Fibroblast of villous mesenchyme (primary cell): ENCODE measurements around the gene PPT2. TPM values are rescaled to one million over a fixed set of nuclear protein-coding genes. Genes with fewer than 3 reads are reported as not detected.
A peak's percentile ranks its signal among the peaks of the same experiment; 100 is the strongest.

ENCODE experiments used
- DNase-seq: peaks from one replicate; pipeline ENCODE4 v3.0.0-alpha.2; 2010; ENCODE audit warnings: low read depth
- H3K4me3 ChIP-seq: 2 replicates; pipeline ENCODE4 v1.5.1; 2011; ENCODE audit warnings: low read depth, mild to moderate bottlenecking, low read length
- CTCF ChIP-seq: IDR thresholded peaks from 2 replicates; pipeline ENCODE4 v1.5.1; 2012; ENCODE audit warnings: low read depth, mild to moderate bottlenecking, low read length; ENCODE audit not compliant: insufficient read depth
- total RNA-seq: library from RNA; depleted of rRNA; stranded (reverse); fragments of >200 nt; gene quantifications from 2 replicates; pipeline ENCODE4 v1.2.3, GENCODE V29; 2012

PPT2 gene
- total RNA-seq, 1 donor, result 22.9 TPM

DNA sequence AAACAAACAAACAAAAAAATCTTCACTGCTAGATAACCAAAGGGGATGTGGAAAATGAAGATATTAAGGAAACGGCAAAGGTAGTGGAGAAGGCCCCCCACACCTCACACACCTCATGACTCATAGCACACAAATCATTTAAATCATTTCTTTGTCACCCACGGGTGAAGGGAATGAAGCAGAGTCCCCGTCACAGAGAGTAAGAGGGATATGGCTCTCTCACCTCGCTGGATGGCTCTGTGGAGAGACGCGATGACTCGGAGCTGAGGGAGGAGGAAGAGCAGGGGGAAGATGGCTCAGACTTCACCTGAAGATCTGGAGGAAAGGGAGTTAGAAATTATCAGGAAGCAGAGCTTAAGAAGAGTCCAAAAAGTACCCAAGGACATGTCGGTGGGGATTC is 27.1 kb upstream of the PPT2 start:
- DNase-seq, result no peak
- TF ChIP-seq CTCF, result no peak
- peak overlapping the region; percentile 100 for H3K4me3 ChIP-seq

- DNase-seq, result no peak
- H3K4me3 ChIP-seq, result peak overlapping the region; percentile 100
- TF ChIP-seq CTCF, result no peak
These were observed 26.6 kb upstream of the PPT2 start for GRCh38 chr6:32127409-32127716.

- no peak for TF ChIP-seq CTCF
- peak within 1 kb of the TSS; percentile 100 for H3K4me3 ChIP-seq
- DNase-seq, result peak; percentile 100
These were observed 26.0 kb upstream of the PPT2 start, which contains the start of gene ATF6B for GRCh38 chr6:32127717-32128592. Gene ATF6B, minus strand, starts transcription at chr6:32128246. Its CDS starts 39 bp downstream, at chr6:32128207.

- H3K4me3 ChIP-seq, result peak overlapping the region; percentile 84
- TF ChIP-seq CTCF, result no peak
- no peak for DNase-seq
These were observed 25.1 kb upstream of the PPT2 start for GRCh38 chr6:32128751-32129296.

- DNase-seq, result no peak
- peak overlapping the region; percentile 84 for H3K4me3 ChIP-seq
- TF ChIP-seq CTCF, result no peak
These were observed 24.4 kb upstream of the PPT2 start for GRCh38 chr6:32129297-32130088.

GRCh38 chr6:32131439-32131948 is 22.4 kb upstream of the PPT2 start:
- no peak for DNase-seq
- no peak for TF ChIP-seq CTCF
- H3K4me3 ChIP-seq, result no peak overlapping the region
